ENCODE data around the gene NFX1. TPM values are rescaled to one million over a fixed set of nuclear protein-coding genes. Genes with fewer than 3 reads are reported as not detected.
"Not testable (repeated sequence)": the region's sequence is repeated elsewhere in the genome, so short reads cannot be mapped to it uniquely, and the experiment has no call there.

Gene NFX1
- total RNA-seq, 2 experiments from 2014 or later = 46.3 to 48.1 TPM

DNA sequence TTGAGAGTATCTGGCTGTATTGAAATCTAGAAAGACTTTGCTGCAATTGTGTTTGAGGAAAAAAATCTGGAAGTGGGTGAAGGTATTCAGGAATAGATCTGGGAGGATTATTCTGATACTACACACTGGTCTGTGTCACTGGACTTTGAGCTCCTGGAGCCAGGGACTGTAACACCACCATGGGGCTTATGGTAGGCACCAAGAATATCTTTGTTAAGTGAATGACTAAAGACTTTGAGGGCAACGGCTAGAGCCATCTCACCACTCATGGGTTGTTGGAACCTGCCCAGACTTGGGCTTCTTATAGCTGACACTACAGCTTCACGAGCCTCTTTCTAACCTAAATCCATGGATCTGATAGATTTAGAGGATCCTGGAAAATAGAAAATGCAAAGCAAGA is 10.2 kb downstream of the NFX1 start:
- Mint-ChIP-seq H3K9me3 (ENCODE audit: low read depth) (no peaks in the 10 kb centered on the region), H3K4me1 (peaks cover 57% of the 10 kb centered on the region), H3K4me3 (no peak overlapping the region), H3K27me3 (no peaks in the 10 kb centered on the region), H3K36me3 (peaks cover 54% of the 10 kb centered on the region), H3K27ac (no peak overlapping the region)
- DNase-seq = no peak
- CTCF ChIA-PET = interaction anchor here (0.6 to 2.3 kb wide), 4 partner anchors 10 to 166 kb away, joined by 3 to 7 read pairs (median 4); partner anchors contain the start of gene NFX1
- no peak for ATAC-seq

DNA sequence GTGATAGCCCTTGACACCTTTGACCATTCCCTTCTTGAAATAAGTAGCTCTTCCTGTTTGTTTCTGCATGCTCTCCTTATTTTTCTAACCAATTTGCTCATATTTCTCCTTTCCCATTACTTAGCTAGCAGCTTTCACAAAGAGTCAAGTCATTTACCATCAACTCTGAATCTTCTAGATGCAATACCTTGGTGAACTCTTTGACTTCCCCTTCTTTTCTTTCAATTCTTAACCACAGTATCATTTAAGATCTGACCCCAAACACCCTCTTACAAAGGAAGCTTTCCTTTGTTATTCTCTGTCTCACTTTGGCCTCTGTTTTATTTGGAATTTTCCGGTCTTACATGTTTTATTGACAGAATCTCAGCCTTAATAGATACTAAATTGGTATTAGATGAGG is 14.0 kb downstream of the NFX1 start:
- ATAC-seq (no peak), DNase-seq (no peak)
- CTCF ChIA-PET = interaction anchor here (1.0 to 2.0 kb wide), 3 partner anchors 20 to 162 kb away, joined by 4 to 6 read pairs (median 5); no protein-coding TSS in a partner anchor
- no peak overlapping the region for H3K27ac Mint-ChIP-seq
- peaks cover 33% of the 10 kb centered on the region for H3K4me1 Mint-ChIP-seq
- H3K36me3 Mint-ChIP-seq = peaks cover 41% of the 10 kb centered on the region
- no peak overlapping the region for H3K4me3 Mint-ChIP-seq
- no peaks in the 10 kb centered on the region for H3K9me3 Mint-ChIP-seq (ENCODE audit: low read depth)
- no peaks in the 10 kb centered on the region for H3K27me3 Mint-ChIP-seq

DNA sequence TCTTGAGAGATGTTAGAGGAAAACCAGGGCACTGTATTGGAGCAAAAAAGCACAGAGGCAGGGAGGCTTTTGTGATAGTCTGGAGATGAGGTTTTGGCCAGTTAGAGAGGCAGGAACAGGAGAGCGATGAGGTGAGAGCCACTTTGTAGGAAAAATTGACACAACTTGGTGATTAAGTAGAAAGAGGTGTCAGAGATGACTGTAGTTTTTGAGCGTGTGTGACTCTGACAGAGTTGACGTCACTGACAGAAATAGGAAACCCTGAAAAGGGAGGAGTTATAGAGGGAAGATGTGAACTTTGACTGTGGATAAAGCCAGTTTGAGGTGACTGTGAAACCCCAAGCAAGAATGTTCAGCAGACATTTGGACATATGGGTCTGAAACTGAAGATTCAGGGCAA is 15.7 kb downstream of the NFX1 start:
- ATAC-seq (peak; percentile 91), DNase-seq (peak; percentile 55)
- Mint-ChIP-seq H3K27ac (no peak overlapping the region), H3K4me1 (peaks cover 30% of the 10 kb centered on the region), H3K4me3 (no peak overlapping the region), H3K36me3 (peaks cover 37% of the 10 kb centered on the region), H3K27me3 (no peaks in the 10 kb centered on the region), H3K9me3 (ENCODE audit: low read depth) (no peaks in the 10 kb centered on the region)
- CTCF ChIA-PET = interaction anchor here (2.0 kb wide), 1 partner anchor 160 kb away, joined by 6 read pairs; no protein-coding TSS in a partner anchor

DNA sequence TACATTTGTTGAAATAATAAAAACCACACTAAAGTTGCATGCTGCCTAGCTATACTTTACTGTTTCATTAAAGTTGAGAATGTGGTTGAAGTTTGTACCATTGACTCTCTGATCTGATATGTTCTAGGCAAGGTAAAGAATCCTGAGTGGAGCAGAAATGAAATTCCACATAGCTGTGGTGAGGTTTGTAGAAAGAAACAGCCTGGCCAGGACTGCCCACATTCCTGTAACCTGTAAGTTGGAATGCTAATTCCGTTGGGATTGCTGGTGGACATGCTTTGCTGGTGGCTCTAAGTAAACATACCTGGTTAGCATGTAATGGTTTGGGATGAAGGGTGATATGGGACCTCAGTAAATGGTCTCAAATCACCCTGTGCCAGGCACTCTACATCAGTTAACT is 16.8 kb downstream of the NFX1 start:
- H3K27ac Mint-ChIP-seq = no peak overlapping the region
- H3K9me3 Mint-ChIP-seq (ENCODE audit: low read depth) = no peaks in the 10 kb centered on the region
- H3K27me3 Mint-ChIP-seq = no peaks in the 10 kb centered on the region
- CTCF ChIA-PET = no interaction called here
- H3K4me3 Mint-ChIP-seq = no peak overlapping the region
- ATAC-seq (no peak), DNase-seq (no peak)
- H3K36me3 Mint-ChIP-seq = peaks cover 41% of the 10 kb centered on the region
- peaks cover 38% of the 10 kb centered on the region for H3K4me1 Mint-ChIP-seq

DNA sequence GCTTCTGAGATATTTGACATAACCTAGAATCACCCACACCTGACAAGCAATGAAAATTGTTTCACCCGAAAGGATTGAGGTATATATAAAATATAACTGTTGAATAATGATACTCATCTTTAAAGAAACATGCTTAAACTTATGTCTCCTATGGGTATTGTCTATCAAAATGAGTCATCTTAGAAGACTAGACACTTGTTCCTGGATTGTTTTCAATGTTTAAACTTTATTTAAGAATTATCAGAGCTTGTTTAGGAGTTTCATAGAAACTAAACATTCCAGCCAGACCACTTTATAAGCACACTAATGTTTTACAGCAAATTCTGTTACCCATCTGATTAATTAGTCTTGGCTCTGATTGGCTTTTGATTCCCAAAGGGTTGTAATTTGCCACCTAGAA is 19.6 kb downstream of the NFX1 start:
- H3K27ac Mint-ChIP-seq = no peak overlapping the region

DNA sequence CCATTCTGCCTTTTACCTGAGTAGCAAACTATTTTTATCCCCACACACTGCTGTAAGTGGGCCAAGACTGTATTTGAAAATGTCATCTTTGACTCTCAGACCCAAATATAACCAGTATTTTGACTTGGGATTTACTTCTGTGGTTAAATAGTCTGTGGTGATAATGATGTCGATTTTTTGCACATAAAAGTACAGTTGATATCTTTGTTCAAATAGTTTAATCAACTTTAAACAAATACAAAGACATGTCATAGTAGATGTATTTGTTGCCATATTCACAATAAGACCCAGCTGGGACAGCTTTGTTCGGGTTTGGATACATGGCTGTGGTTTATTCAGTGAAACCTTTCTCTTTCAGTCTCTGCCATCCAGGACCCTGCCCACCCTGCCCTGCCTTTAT is 20.4 kb downstream of the NFX1 start:
- no peak overlapping the region for H3K27ac Mint-ChIP-seq
- H3K36me3 Mint-ChIP-seq = peaks cover 53% of the 10 kb centered on the region
- H3K4me1 Mint-ChIP-seq = peaks cover 34% of the 10 kb centered on the region
- H3K27me3 Mint-ChIP-seq = no peaks in the 10 kb centered on the region
- no peaks in the 10 kb centered on the region for H3K9me3 Mint-ChIP-seq (ENCODE audit: low read depth)
- no peak overlapping the region for H3K4me3 Mint-ChIP-seq
- CTCF ChIA-PET = interaction anchor here (1.7 kb wide), 1 partner anchor 11 kb away, joined by 4 read pairs; no protein-coding TSS in a partner anchor
- DNase-seq = no peak
- ATAC-seq = no peak

More for the DNA sequence above, 19.6 kb downstream of the NFX1 start:
- H3K36me3 Mint-ChIP-seq = peaks cover 49% of the 10 kb centered on the region
- H3K9me3 Mint-ChIP-seq (ENCODE audit: low read depth) = no peaks in the 10 kb centered on the region
- CTCF ChIA-PET = interaction anchor here (1.0 kb wide), 1 partner anchor 65 kb away, joined by 3 read pairs; no protein-coding TSS in a partner anchor
- H3K27me3 Mint-ChIP-seq = no peaks in the 10 kb centered on the region
- no peak overlapping the region for H3K4me3 Mint-ChIP-seq
- H3K4me1 Mint-ChIP-seq = peaks cover 31% of the 10 kb centered on the region
- no peak for DNase-seq
- ATAC-seq = no peak

DNA sequence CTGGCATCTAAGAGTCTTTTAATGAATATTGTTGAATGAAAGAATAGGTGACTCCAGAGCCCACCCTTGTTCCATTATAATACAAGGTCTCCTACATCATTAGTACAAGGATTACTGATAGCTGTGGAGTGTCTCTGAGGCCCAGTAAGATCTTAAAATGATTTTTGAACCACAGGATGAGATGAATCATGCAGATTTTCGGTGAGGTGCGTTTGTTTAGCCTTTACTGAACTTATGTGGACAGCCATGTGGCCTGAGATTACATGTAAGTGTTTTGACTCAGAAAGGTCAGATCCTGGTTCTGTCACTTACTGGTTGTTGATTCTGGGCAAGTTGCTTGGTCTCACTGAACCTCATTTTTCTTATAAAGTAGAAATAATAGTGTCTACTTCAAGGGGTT is 21.6 kb downstream of the NFX1 start:
- ATAC-seq = peak; percentile 75
- Mint-ChIP-seq H3K9me3 (ENCODE audit: low read depth) (no peaks in the 10 kb centered on the region), H3K4me1 (peaks cover 32% of the 10 kb centered on the region), H3K4me3 (no peak overlapping the region), H3K27ac (peak overlapping the region; percentile 42), H3K27me3 (no peaks in the 10 kb centered on the region), H3K36me3 (peaks cover 53% of the 10 kb centered on the region)
- DNase-seq = no peak
- CTCF ChIA-PET = interaction anchor here (1.4 to 1.7 kb wide), 2 partner anchors 9 to 103 kb away, joined by 3 to 4 read pairs; no protein-coding TSS in a partner anchor

DNA sequence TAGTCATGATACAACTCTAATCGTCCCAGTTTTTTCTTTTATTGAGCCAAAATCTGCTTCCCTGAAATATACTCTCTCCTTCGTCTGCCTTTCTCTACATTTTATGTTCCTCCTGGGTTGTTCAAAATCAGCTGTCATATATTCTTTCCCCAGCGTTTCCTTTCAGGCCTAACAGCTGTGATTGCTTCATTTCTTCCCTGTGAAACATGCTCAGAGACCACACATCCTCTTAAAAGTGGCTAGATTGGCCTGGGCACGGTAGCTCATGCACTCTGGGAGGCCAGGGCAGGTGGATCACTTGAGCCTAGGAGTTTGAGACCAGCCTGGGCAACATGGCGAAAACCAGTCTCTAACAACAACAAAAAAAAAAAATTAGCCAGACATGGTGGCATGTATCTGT is 25.1 kb downstream of the NFX1 start:
- no peak for DNase-seq
- Mint-ChIP-seq H3K36me3 (peaks cover 54% of the 10 kb centered on the region), H3K27ac (no peak overlapping the region), H3K4me1 (peaks cover 22% of the 10 kb centered on the region), H3K9me3 (ENCODE audit: low read depth) (no peaks in the 10 kb centered on the region), H3K27me3 (no peaks in the 10 kb centered on the region), H3K4me3 (no peak overlapping the region)
- no peak for ATAC-seq
- CTCF ChIA-PET = interaction anchor here (1.3 kb wide), 1 partner anchor 137 kb away, joined by 5 read pairs; no protein-coding TSS in a partner anchor

DNA sequence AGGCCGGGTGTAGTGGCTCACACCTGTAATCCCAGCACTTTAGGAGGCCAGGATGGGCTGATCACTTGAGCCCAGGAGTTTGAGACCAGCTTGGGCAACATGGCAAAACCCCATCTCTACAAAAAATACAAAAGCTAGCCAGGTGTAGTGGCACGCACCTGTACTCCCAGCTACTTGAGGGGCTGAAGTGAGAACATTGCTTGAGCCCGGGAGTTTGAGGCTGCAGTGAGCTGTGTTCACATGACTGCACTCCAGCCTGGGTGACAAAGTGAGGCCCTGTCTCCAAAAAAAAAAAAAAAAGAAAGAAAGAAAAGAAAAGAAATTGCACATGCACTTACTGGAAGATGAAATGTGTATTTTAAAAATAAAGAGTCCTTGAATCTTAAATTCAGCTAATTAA is 26.8 kb downstream of the NFX1 start:
- not testable (repeated sequence) for ATAC-seq; H3K4me3 Mint-ChIP-seq; H3K4me1 Mint-ChIP-seq; H3K27ac Mint-ChIP-seq; H3K9me3 Mint-ChIP-seq (ENCODE audit: low read depth); H3K27me3 Mint-ChIP-seq; DNase-seq
- CTCF ChIA-PET = interaction anchor here (0.7 to 1.2 kb wide), 3 partner anchors 19 to 129 kb away, joined by 3 to 4 read pairs (median 3); no protein-coding TSS in a partner anchor
- peaks cover 53% of the 10 kb centered on the region for H3K36me3 Mint-ChIP-seq

DNA sequence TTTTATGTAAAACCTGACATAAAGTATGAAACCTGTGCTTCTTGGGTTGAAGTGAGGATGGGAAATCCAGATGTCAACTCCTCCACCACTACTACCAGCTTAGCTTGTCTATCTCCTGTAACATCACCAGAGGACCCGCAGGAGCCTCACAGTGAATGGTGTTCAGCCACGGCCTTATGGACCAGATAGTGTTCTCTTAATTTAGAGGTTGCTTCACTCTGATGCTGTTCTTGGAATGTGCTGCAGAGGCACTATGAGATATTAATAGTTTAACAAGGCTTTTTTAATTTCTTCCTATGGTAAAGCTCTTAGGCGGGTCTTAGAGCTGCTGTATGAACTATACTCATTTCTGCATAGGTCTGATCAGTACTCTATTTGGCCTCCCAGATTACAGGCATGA is 27.9 kb downstream of the NFX1 start:
- H3K4me1 Mint-ChIP-seq = peaks cover 4% of the 10 kb centered on the region
- no peak overlapping the region for H3K27ac Mint-ChIP-seq
- no peak overlapping the region for H3K4me3 Mint-ChIP-seq
- H3K36me3 Mint-ChIP-seq = peaks cover 53% of the 10 kb centered on the region
- DNase-seq (no peak), ATAC-seq (no peak)
- H3K27me3 Mint-ChIP-seq = no peaks in the 10 kb centered on the region
- no peaks in the 10 kb centered on the region for H3K9me3 Mint-ChIP-seq (ENCODE audit: low read depth)
- CTCF ChIA-PET = no interaction called here

DNA sequence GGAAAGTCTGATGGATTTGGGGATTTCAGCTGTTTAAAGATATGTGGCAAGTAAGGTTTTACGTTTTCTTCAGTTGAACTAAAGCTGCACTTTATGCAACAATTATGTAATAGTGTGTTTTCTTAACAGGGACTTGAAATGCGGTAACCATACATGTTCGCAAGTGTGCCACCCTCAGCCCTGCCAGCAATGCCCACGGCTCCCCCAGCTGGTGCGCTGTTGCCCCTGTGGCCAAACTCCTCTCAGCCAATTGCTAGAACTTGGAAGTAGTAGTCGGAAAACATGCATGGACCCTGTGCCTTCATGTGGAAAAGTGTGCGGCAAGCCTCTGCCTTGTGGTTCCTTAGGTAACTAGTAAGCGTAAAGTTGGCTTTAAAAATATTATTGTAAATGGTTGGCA is 28.5 kb downstream of the NFX1 start:
- Mint-ChIP-seq H3K27ac (no peak overlapping the region), H3K36me3 (peaks cover 50% of the 10 kb centered on the region)

DNA sequence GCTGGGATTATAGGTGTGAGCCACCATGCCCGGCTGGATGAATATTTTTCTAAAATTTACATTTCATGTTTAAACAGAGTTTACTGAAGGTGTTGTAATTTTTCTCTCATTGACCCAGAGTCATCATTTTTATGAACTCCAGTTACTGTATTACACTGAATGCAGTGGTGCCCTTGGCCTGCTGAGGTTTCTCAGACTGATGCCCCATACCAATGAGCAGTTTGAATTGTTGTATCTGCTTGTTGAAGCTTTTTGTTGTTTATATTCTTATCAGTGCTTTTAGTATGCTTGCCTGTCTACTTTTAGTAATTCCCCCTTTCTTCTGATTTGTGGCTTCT is 29.9 kb downstream of the NFX1 start:
- no peak overlapping the region for H3K4me3 Mint-ChIP-seq
- CTCF ChIA-PET = no interaction called here
- no peaks in the 10 kb centered on the region for H3K27me3 Mint-ChIP-seq
- DNase-seq (no peak), ATAC-seq (no peak)
- peaks cover 3% of the 10 kb centered on the region for H3K4me1 Mint-ChIP-seq
- H3K9me3 Mint-ChIP-seq (ENCODE audit: low read depth) = no peaks in the 10 kb centered on the region
- H3K27ac Mint-ChIP-seq = no peak overlapping the region
- peaks cover 54% of the 10 kb centered on the region for H3K36me3 Mint-ChIP-seq

More for the DNA sequence above, 28.5 kb downstream of the NFX1 start:
- Mint-ChIP-seq H3K4me3 (no peak overlapping the region), H3K27me3 (no peaks in the 10 kb centered on the region), H3K9me3 (ENCODE audit: low read depth) (no peaks in the 10 kb centered on the region), H3K4me1 (peaks cover 4% of the 10 kb centered on the region)
- DNase-seq (no peak), ATAC-seq (no peak)
- CTCF ChIA-PET = no interaction called here

DNA sequence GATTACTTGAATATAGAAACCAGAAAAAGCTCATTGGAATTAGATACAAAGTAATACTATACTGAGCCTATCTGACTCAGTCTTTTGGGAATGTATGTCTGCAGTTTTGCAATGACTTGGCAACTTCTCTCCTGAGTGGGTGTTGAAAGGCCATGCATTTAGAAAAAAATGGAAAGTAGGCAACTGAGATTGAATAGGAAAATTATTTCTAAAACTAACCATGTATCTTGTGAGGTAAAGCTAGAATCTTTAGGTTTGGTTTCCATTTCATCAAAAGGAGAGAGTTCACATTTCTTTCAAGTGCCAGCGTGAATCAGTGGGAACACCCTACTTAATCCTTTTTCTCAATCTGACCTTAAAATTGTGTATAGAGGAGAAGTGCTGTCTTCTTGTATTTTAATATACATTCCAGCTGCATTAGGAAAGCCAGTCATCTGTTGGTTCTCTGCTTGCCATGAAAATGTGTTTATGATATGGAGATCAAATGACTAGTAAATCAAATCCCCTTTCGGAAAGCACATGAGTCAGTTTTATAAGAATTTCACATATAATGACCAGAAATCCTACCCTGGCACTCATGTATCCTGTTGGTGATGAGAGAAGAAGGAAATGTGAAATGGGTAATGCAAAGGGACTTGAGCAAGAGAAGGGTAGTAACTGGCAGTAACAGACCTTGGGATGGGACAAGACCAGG is 30.4 kb downstream of the NFX1 start:
- Mint-ChIP-seq H3K27me3 (no peaks in the 10 kb centered on the region), H3K36me3 (peaks cover 52% of the 10 kb centered on the region), H3K9me3 (ENCODE audit: low read depth) (no peaks in the 10 kb centered on the region), H3K4me1 (peaks cover 2% of the 10 kb centered on the region), H3K27ac (no peak overlapping the region), H3K4me3 (no peak overlapping the region)
- DNase-seq (no peak), ATAC-seq (no peak)
- CTCF ChIA-PET = interaction anchor here (1.2 kb wide), 1 partner anchor 9 kb away, joined by 4 read pairs; no protein-coding TSS in a partner anchor

DNA sequence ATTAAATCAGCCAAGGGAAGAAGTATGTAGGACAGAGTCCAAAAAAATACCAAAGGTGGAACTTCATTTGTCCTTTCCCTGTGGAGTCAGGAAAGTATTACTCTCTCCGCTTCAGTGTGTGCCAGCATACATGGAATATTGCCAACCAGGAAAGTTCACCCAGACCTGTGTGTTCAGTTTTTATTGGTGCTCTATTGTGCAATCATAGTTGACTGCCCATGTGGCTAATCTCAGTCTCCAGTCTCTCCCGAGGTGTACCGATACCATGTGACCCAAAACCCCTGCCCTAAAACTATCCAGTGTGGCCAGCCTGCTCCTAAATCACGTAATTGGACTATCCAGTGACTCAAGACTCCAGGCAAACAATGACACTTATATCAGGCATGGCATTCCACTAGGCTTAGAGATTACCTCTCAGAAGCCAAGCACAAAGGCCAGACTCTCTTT is 38.8 kb downstream of the NFX1 start:
- no peaks in the 10 kb centered on the region for H3K9me3 Mint-ChIP-seq (ENCODE audit: low read depth)
- CTCF ChIA-PET = interaction anchor here (1.2 to 1.4 kb wide), 2 partner anchors 33 to 64 kb away, joined by 3 read pairs; no protein-coding TSS in a partner anchor
- H3K4me3 Mint-ChIP-seq = no peak overlapping the region
- no peak for ATAC-seq
- H3K4me1 Mint-ChIP-seq = no peaks in the 10 kb centered on the region
- no peak overlapping the region for H3K27ac Mint-ChIP-seq
- no peak for DNase-seq
- H3K36me3 Mint-ChIP-seq = peaks cover 61% of the 10 kb centered on the region
- no peaks in the 10 kb centered on the region for H3K27me3 Mint-ChIP-seq

All from activated CD8-positive, alpha-beta memory T cell treated with anti-CD3 and anti-CD28 coated beads, Interleukin-2, amount 10 ng/mL, durations not matched to agents 7 days and 5 days (primary cell).